Neural progenitor cell (in vitro differentiated cells): ENCODE results near the gene FFAR1. TPM values are rescaled to one million over a fixed set of nuclear protein-coding genes. Genes with fewer than 3 reads are reported as not detected.
"Not testable (repeated sequence)": the region's sequence is repeated elsewhere in the genome, so short reads cannot be mapped to it uniquely, and the experiment has no call there.

Experiments used
- DNase-seq: peaks from one replicate; pipeline ENCODE4 v3.0.0-alpha.2; 2016; ENCODE audit warnings: low spot score
- H2AFZ ChIP-seq: fragments of 200-600 bp; sonication (generic); replicated peaks from 2 replicates; pipeline ENCODE4 v1.6.1; 2016; ENCODE audit warnings: antibody characterized with exemption
- H3F3A ChIP-seq: fragments of 200-600 bp; sonication (generic); 2 replicates; pipeline ENCODE4 v1.6.1; 2016; ENCODE audit warnings: antibody characterized with exemption, low read depth
- H3K27ac ChIP-seq: fragments of 200-600 bp; sonication (generic); 2 replicates; pipeline ENCODE4 v1.5.1; 2016; ENCODE audit warnings: mild to moderate bottlenecking
- H3K27me3 ChIP-seq: fragments of 200-600 bp; sonication (generic); 2 replicates; pipeline ENCODE4 v1.6.1; 2016; ENCODE audit warnings: mild to moderate bottlenecking, moderate library complexity
- H3K36me3 ChIP-seq: fragments of 200-600 bp; sonication (generic); 2 replicates; pipeline ENCODE4 v1.5.1; 2016
- H3K4me1 ChIP-seq: fragments of 200-600 bp; sonication (generic); 2 replicates; pipeline ENCODE4 v1.6.1; 2016; ENCODE audit warnings: mixed run types
- H3K4me2 ChIP-seq: fragments of 200-600 bp; sonication (generic); 2 replicates; pipeline ENCODE4 v1.6.1; 2016
- H3K4me3 ChIP-seq: fragments of 200-600 bp; sonication (generic); 2 replicates; pipeline ENCODE4 v1.5.1; 2016
- H3K79me2 ChIP-seq: fragments of 200-600 bp; sonication (generic); 2 replicates; pipeline ENCODE4 v1.6.1; 2016; ENCODE audit warnings: low read depth
- H3K9ac ChIP-seq: fragments of 200-600 bp; sonication (generic); 2 replicates; pipeline ENCODE4 v1.6.1; 2016
- H3K9me3 ChIP-seq: fragments of 200-600 bp; sonication (generic); 2 replicates; pipeline ENCODE4 v1.5.1; 2016; ENCODE audit warnings: low read depth
- H4K20me1 ChIP-seq: fragments of 200-600 bp; sonication (generic); 2 replicates; pipeline ENCODE4 v1.6.1; 2016; ENCODE audit warnings: low read depth
- H3K27ac Mint-ChIP-seq: 3 replicates; pipeline ENCODE4 v1.8.0; 2021; ENCODE audit warnings: mixed read lengths
- H3K27me3 Mint-ChIP-seq: 2 replicates; pipeline ENCODE4 v1.8.0; 2022; ENCODE audit warnings: low read depth, mild to moderate bottlenecking, inconsistent platforms, moderate library complexity, mixed read lengths; ENCODE audit not compliant: insufficient read depth
- H3K36me3 Mint-ChIP-seq: 3 replicates; pipeline ENCODE4 v1.8.0; 2021; ENCODE audit warnings: mixed read lengths
- H3K4me1 Mint-ChIP-seq: 3 replicates; pipeline ENCODE4 v1.8.0; 2021; ENCODE audit warnings: mixed read lengths
- H3K4me3 Mint-ChIP-seq: 3 replicates; pipeline ENCODE4 v1.8.0; 2021; ENCODE audit warnings: mild to moderate bottlenecking, moderate library complexity, mixed read lengths
- H3K9me3 Mint-ChIP-seq: 3 replicates; pipeline ENCODE4 v1.8.0; 2020; ENCODE audit warnings: mixed read lengths
- CTCF ChIP-seq: fragments of 200-600 bp; sonication (generic); IDR thresholded peaks from 2 replicates; pipeline ENCODE4 v1.5.1; 2017; ENCODE audit warnings: antibody characterized with exemption, mild to moderate bottlenecking
- EZH2 ChIP-seq: fragments of 200-600 bp; sonication (generic); IDR thresholded peaks from 2 replicates; pipeline ENCODE4 v1.6.1; 2017; ENCODE audit warnings: antibody characterized with exemption, mild to moderate bottlenecking, moderate library complexity
- EZH2phosphoT487 ChIP-seq: fragments of 200-600 bp; sonication (generic); IDR thresholded peaks from 2 replicates; pipeline ENCODE4 v1.6.1; 2017; ENCODE audit warnings: antibody characterized with exemption
- total RNA-seq: library from RNA; depleted of rRNA; stranded (reverse); fragments of >200 nt; gene quantifications from 2 replicates; pipeline ENCODE4 v1.2.3, GENCODE V29; 2015; ENCODE audit warnings: low replicate concordance

Gene FFAR1
- total RNA-seq, 1 donor from 2014 or later, result not detected

GRCh38 chr19:35378356-35378755 is 30.7 kb downstream of the FFAR1 start:
- TF ChIP-seq EZH2 (no peak), EZH2phosphoT487 (no peak), CTCF (no peak)
- H3K4me1 ChIP-seq, result no peaks in the 10 kb centered on the region
- no peaks in the 10 kb centered on the region for H3K79me2 ChIP-seq
- H4K20me1 ChIP-seq, result no peaks in the 10 kb centered on the region
- Mint-ChIP-seq H3K36me3 (no peaks in the 10 kb centered on the region), H3K4me3 (no peak overlapping the region), H3K27me3 (peaks cover 12% of the 10 kb centered on the region), H3K9me3 (peaks cover 12% of the 10 kb centered on the region), H3K4me1 (no peaks in the 10 kb centered on the region), H3K27ac (no peak overlapping the region)
- DNase-seq, result no peak
- H3K9ac ChIP-seq, result no peak overlapping the region
- no peak overlapping the region for H3K27ac ChIP-seq
- H3K9me3 ChIP-seq, result no peaks in the 10 kb centered on the region
- no peaks in the 10 kb centered on the region for H3K27me3 ChIP-seq
- no peaks in the 10 kb centered on the region for H3K36me3 ChIP-seq
- no peak overlapping the region for H3K4me2 ChIP-seq
- H2AFZ ChIP-seq, result no peak overlapping the region
- no peak overlapping the region for H3K4me3 ChIP-seq
- no peaks in the 10 kb centered on the region for H3F3A ChIP-seq

GRCh38 chr19:35379545-35379944 is 31.8 kb downstream of the FFAR1 start:
- H3K9me3 Mint-ChIP-seq, result peaks cover 15% of the 10 kb centered on the region
- H3K27me3 Mint-ChIP-seq, result not testable (repeated sequence)

GRCh38 chr19:35379992-35380391 is 32.3 kb downstream of the FFAR1 start:
- Histone ChIP-seq H3K79me2 (no peaks in the 10 kb centered on the region), H2AFZ (no peak overlapping the region), H3K36me3 (no peaks in the 10 kb centered on the region), H3K27ac (no peak overlapping the region), H3K27me3 (no peaks in the 10 kb centered on the region), H3K4me2 (no peak overlapping the region), H3K4me1 (no peaks in the 10 kb centered on the region), H3K9me3 (peaks cover 4% of the 10 kb centered on the region), H4K20me1 (no peaks in the 10 kb centered on the region), H3K9ac (no peak overlapping the region), H3K4me3 (no peak overlapping the region), H3F3A (no peaks in the 10 kb centered on the region)
- peaks cover 2% of the 10 kb centered on the region for H3K36me3 Mint-ChIP-seq
- TF ChIP-seq EZH2phosphoT487 (no peak), CTCF (no peak), EZH2 (no peak)
- peaks cover 8% of the 10 kb centered on the region for H3K27me3 Mint-ChIP-seq
- H3K27ac Mint-ChIP-seq, result no peak overlapping the region
- H3K9me3 Mint-ChIP-seq, result peaks cover 18% of the 10 kb centered on the region
- H3K4me3 Mint-ChIP-seq, result no peak overlapping the region
- no peaks in the 10 kb centered on the region for H3K4me1 Mint-ChIP-seq
- no peak for DNase-seq

More at GRCh38 chr19:35379545-35379944, 31.8 kb downstream of the FFAR1 start:
- DNase-seq, H3K27ac ChIP-seq, H3K4me3 Mint-ChIP-seq, H3K4me1 Mint-ChIP-seq, H3K79me2 ChIP-seq, H3K36me3 ChIP-seq, H3K9ac ChIP-seq, H2AFZ ChIP-seq, H3K4me2 ChIP-seq, H3K27ac Mint-ChIP-seq, H3K36me3 Mint-ChIP-seq, H3K27me3 ChIP-seq, H3K4me1 ChIP-seq, H3K9me3 ChIP-seq, H4K20me1 ChIP-seq, H3K4me3 ChIP-seq, H3F3A ChIP-seq: not testable (repeated sequence)

GRCh38 chr19:35380450-35381124 is 32.9 kb downstream of the FFAR1 start:
- Histone ChIP-seq H2AFZ (no peak overlapping the region), H3K27me3 (no peaks in the 10 kb centered on the region), H4K20me1 (no peaks in the 10 kb centered on the region), H3K9me3 (peaks cover 8% of the 10 kb centered on the region), H3F3A (no peaks in the 10 kb centered on the region), H3K4me3 (no peak overlapping the region), H3K9ac (no peak overlapping the region), H3K4me2 (no peak overlapping the region), H3K36me3 (no peaks in the 10 kb centered on the region), H3K79me2 (no peaks in the 10 kb centered on the region), H3K4me1 (no peaks in the 10 kb centered on the region), H3K27ac (no peak overlapping the region)
- peaks cover 18% of the 10 kb centered on the region for H3K9me3 Mint-ChIP-seq
- no peak for DNase-seq
- no peaks in the 10 kb centered on the region for H3K4me1 Mint-ChIP-seq
- H3K27ac Mint-ChIP-seq, result no peak overlapping the region
- H3K36me3 Mint-ChIP-seq, result peaks cover 2% of the 10 kb centered on the region
- TF ChIP-seq EZH2phosphoT487, result no peak
- TF ChIP-seq CTCF, result no peak
- TF ChIP-seq EZH2, result no peak
- peaks cover 6% of the 10 kb centered on the region for H3K27me3 Mint-ChIP-seq
- H3K4me3 Mint-ChIP-seq, result no peak overlapping the region
